ENCODE data around the gene L3HYPDH.
"Not testable (repeated sequence)": the region's sequence is repeated elsewhere in the genome, so short reads cannot be mapped to it uniquely, and the experiment has no call there.

Gene L3HYPDH

DNA sequence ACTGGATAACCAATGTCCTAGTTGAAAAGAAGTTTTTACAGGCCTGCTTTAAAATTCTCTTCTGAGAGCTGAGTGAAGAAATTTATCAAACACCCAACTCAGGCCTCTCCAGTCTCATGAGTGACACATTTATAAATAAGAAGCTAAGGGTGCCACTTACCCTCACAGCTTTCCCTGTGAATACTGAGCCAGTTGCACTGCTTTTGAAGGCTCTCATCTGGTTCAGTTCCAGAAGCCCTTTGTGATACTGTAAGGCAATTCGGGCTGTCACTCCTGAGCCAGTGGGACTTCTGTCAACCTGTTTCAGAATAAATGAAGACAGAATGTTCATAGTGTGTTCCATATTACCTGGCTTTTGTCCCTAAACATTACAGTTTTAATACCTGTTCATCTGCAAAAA lies 8.5 kb downstream of the L3HYPDH start:
- DNase-seq, result no peak

DNA sequence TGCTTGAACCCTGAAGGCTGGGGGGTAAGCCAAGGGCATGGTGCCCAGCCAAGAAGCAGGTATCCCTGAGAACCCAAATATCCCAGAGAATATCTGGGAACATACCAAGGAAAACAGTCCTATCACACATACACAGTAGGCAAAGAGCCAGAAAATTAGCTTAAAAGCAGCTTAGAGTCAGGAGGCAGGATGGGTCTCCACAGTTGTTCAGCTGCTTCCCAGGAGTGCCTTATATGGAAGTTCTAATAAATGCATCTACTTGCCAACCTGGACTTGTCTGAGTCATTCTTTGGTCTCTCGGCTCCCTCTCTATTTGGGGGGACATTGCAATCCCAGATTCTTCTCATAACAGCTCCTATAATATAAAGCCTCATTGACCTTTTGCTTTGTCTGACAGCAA lies 10.0 kb downstream of the L3HYPDH start:
- DNase-seq, result no peak

- no peak for DNase-seq
Measured at GRCh38 chr14:59465316-59466135, 18.7 kb downstream of the L3HYPDH start, which contains the start of gene GPR135. TSS of gene GPR135 (minus strand) at chr14:59465380. CDS start at chr14:59465226, 154 bp downstream.

GRCh38 chr14:59464486-59465315 lies 19.5 kb downstream of the L3HYPDH start:
- DNase-seq, result peak; percentile 83

DNA sequence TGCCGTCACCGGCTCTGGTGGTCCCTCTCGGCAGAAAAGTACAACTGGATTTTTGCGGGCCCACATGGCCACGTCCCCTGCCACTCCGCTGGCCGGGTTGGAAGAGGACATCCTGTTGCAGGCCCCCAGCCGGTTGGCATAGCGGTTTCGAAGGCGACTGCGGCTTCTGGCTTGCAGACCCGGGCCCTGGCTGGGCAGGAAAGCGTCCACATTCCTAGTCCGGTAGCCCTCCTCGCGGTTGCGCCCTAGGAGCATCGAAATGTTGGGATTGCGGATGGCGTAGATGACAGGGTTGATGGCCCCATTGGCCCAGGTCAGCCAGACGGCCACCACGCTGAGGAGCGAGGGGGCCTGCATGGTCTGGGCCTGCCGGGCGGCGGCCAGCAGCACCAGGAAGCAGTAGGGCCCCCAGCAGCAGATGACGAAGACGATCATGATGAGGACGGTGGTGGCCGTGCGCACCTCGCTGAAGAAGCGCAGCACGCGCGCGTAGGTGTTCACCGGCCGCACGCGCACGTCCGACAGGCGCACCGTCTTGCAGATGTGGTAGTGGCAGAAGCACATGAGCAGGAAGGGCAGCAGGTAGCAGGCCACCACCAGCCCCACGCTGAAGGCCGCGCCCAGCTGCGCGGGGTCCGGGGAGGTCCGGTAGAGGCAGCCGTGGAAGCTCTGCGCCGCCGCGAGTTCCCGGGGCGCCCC lies 20.3 kb downstream of the L3HYPDH start:
- no peak for DNase-seq

- no peak for DNase-seq
Measured at GRCh38 chr14:59461891-59462290, 22.3 kb downstream of the L3HYPDH start.

- DNase-seq, result no peak
Measured at GRCh38 chr14:59460378-59460777, 23.8 kb downstream of the L3HYPDH start.

DNA sequence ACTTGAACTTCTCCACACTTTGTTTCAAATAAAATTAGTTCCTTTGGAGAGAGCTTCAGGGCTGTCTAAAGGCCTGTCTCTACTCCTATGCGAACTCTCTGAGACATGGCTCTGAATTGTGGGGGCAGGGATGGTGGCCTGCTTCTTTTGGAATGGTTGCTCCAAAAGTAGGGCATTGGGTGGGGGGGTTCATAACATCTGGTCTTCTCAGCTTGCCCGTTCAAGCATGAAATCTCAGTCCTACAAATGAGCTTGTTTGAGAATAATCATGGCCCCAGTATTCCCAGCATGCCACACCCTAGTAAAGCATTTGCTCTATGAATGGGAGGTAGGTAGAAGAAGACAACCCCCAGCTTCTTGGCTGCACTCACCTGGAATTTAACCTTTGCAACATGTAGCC lies 25.7 kb downstream of the L3HYPDH start:
- DNase-seq, result no peak

DNA sequence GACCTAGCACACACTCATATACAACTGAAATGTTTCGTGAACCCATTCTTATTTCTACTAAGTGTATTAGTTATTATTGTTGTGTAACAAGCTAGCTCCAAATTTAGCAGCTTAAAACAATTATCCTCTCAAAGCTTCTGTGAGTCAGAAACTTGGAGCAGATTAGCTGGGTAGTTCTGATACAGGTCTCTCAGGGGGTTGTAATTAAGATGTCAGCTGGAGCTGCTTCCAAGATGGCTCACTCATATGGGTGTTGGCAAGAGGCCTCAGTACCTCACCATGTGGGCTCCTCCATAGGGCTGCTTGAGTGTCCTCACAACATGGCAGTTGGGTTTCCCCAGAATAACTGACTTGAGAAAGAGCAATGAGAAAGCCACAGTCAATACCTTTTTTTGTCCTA lies 28.8 kb downstream of the L3HYPDH start:
- no peak for DNase-seq

DNA sequence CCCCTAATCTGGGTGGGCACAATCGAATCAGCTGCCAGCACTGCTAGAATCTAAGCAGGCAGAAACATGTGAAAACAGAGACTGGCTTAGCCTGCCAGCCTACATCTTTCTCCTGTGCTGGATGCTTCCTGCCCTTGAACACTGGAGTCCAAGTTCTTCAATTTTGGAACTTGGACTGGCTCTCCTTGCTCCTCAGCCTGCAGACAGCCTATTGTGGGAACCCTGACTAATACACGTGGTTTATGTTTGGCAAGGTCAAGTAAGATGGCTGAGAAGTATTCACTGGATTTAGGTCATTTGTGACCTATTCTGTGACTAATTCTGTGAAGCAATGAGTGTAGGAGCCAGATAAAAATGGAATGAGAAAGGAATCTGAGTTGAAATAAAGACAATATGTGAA lies 30.1 kb downstream of the L3HYPDH start:
- no peak for DNase-seq

DNA sequence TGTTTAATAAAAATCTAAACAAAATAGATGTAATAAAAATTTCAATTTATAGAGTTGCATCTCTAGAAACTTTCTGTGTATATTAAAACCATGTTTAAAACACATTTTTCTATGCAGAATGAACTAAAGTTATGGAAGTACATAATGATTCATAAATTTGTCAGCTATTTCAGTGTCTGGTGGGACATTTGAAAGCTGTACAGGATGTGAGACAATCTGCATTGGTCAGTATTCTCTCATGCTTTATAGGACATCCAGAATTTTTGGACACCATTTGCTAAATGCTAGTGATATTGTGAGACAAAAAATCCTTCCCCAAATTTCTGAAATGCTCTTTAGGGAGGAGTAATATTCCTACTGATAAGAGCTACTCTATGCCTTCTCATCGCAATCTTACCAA lies 32.4 kb downstream of the L3HYPDH start:
- no peak for DNase-seq

DNA sequence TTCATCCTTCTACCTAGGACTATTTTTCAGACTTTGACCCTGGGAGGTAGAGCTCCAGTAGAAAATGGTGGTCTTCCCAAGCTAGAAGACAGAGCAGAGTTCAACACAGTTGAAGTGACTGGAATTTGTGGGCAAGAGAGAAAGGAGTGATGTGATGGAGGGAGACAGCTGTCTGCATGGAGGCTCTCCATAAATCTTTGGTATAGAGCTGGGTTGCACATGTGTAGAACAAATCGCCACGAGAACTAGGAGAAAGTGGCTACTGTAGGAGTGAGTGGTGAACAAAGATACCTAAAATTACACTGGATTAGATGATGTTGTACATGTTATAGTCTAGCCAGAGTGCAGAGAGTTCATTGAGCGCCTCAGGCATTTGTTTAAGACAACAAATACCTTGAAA lies 33.5 kb downstream of the L3HYPDH start:
- no peak for DNase-seq

DNA sequence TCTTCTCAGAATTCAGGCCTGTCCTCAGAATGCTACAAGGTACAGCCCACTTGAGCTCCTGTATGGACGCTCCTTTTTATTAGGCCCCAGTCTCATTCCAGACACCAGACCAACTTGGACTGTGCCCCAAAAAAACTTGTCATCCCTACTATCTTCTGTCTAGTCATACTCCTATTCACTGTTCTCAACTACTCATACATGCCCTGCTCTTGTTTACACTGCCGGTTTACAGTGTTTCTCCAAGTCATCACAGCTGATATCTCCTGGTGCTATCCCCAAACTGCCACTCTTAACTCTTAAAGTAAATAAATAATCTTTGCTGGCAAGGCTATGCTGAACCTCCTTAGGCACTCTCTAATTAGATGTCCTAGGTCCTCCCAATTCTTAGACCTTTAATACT lies 35.5 kb downstream of the L3HYPDH start:
- DNase-seq, result not testable (repeated sequence)

GRCh38 chr14:59439256-59439965 lies 44.8 kb downstream of the L3HYPDH start:
- no peak for DNase-seq

GRCh38 chr14:59438195-59438647 lies 46.0 kb downstream of the L3HYPDH start:
- no peak for DNase-seq

DNA sequence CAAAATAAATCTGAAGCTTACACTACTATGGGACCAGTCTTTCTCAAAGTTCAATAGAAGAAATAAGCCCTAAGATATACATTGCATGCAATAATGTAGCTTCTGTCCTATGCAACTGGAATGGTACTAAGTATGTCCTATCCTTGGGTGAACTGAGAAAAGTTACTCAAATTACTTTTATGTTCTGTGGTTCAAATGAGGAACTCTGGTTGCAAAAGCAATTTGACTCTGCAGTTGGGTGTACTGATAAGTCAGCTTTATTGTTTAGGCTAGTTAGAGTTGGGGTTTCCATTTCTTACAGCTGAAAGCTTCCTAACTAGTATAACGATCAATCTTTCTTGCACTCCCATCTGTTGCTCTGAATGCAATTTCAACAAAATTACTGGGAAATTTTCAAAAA lies 48.2 kb downstream of the L3HYPDH start:
- no peak for DNase-seq

- no peak for DNase-seq
Measured at GRCh38 chr14:59435101-59435500, 49.1 kb downstream of the L3HYPDH start.

GRCh38 chr14:59429790-59430189 lies 54.4 kb downstream of the L3HYPDH start:
- DNase-seq, result no peak

DNA sequence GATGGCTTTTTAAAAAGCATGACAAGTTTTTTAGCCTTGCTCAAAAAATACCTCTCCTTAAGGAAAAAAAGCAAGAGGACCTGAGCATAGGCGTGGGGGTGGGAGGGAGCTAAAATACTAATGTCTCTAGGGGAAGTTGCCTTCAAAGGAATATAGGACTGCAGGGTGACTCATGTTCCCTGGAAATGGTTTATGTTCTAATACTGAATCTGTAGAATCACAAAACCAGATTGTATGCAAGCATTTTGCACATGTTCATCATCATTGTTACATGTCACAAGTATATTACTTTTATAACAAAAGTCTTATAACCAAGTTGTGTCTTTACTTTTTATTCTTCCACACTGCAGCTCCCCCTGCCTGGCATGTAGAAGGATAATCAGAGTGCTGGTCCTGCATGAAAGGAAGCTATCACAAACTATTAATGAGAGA lies 55.6 kb downstream of the L3HYPDH start:
- DNase-seq, result no peak

GRCh38 chr14:59427653-59428580 lies 56.3 kb downstream of the L3HYPDH start:
- DNase-seq, result no peak

GRCh38 chr14:59425322-59425935 lies 58.8 kb downstream of the L3HYPDH start:
- peak; percentile 51 for DNase-seq

Measured in right forelimb (tissue), 1 donor.